Vagina (tissue), 2 donors: ENCODE measurements around the gene UFM1.

ENCODE experiments used
- CTCF ChIP-seq, 3 experiments: fragments of 450-650 bp in 2 of 3; fragments of 200-600 bp in 1 of 3; sonication (generic) in 1 of 3; IDR thresholded peaks; one replicate each; pipeline ENCODE4 v1.5.1; 2017 to 2019; ENCODE audit warnings: antibody characterized with exemption in 3 of 3, mild to moderate bottlenecking in 2 of 3, moderate library complexity in 2 of 3
- POLR2A ChIP-seq, 2 donors: fragments of 450-650 bp; IDR thresholded peaks; one replicate each; pipeline ENCODE4 v1.6.1; 2017; ENCODE audit warnings: antibody characterized with exemption in 2 of 2, mild to moderate bottlenecking in 2 of 2, moderate library complexity in 2 of 2

GRCh38 chr13:38309397-38309796 lies 40.3 kb upstream of the UFM1 start:
- no peak for TF ChIP-seq POLR2A (IDR thresholded peaks at IDR 0.05)
- TF ChIP-seq CTCF (IDR thresholded peaks at IDR 0.05) = no peak
